ENCODE measurements around the gene TMPRSS2. TPM values are rescaled to one million over a fixed set of nuclear protein-coding genes. Genes with fewer than 3 reads are reported as not detected.
"Not testable (repeated sequence)": the region's sequence is repeated elsewhere in the genome, so short reads cannot be mapped to it uniquely, and the experiment has no call there.

Gene TMPRSS2
- total and polyA plus RNA-seq, 12 donors = under 0.01 to 0.61 (median 0.17) TPM; not detected in 7

DNA sequence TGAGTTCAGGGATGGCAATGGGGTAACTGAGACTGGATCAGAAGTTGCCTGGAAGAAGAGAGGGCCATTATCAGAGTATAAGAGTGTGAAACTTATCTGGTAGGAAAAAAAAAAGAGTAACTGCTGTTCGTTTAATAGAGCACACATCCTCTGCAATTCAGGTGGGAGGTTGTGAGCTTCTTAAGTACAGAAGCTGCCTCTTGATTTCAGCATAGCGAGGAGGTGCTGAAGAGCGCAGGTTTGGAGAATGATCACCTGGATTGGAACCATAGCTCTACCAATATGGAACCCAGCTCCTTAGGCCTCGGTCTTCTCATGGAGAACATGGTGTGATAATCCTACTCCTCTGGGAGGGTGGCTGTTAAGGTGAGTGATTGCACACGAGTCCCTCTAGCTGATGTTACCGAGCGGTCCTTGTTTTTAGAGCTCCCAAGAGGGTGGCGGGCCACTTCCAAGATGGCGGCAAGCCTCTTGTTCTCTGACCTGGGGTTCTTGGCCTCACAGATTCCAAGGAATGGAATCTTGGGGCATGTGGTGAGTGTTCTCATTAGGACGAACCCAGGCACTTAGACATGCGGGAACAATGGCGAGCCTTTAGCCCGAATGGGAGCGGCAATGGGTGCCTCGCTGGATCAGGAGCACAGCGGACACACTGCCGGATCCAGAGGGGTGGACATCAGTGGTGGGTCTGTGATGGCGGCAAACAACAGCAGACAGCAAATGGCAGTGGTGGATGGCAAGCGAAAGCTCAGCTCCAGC is 85.2 kb downstream of the TMPRSS2 start:
- WGBS, 4 donors = 93 to 97% (median 96%) methylated on average over 14 to 19 of the region's 19 CpGs
- TF ChIP-seq POLR2A (IDR thresholded peaks at IDR 0.05) = no peak
- TF ChIP-seq, protein P1, sequence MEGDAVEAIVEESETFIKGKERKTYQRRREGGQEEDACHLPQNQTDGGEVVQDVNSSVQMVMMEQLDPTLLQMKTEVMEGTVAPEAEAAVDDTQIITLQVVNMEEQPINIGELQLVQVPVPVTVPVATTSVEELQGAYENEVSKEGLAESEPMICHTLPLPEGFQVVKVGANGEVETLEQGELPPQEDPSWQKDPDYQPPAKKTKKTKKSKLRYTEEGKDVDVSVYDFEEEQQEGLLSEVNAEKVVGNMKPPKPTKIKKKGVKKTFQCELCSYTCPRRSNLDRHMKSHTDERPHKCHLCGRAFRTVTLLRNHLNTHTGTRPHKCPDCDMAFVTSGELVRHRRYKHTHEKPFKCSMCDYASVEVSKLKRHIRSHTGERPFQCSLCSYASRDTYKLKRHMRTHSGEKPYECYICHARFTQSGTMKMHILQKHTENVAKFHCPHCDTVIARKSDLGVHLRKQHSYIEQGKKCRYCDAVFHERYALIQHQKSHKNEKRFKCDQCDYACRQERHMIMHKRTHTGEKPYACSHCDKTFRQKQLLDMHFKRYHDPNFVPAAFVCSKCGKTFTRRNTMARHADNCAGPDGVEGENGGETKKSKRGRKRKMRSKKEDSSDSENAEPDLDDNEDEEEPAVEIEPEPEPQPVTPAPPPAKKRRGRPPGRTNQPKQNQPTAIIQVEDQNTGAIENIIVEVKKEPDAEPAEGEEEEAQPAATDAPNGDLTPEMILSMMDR (IDR thresholded peaks at IDR 0.05) = no peak
- no peak for DNase-seq
- Histone ChIP-seq H3K9me3 (replicated peaks in 1 of 3) (no peaks in the 10 kb centered on the region), H3K36me3 (replicated peaks in 1 of 2) (no peaks in the 10 kb centered on the region), H3K27me3 (no peaks in the 10 kb centered on the region), H3K4me3 (no peak overlapping the region), H3K27ac (no peak overlapping the region), H3K4me1 (replicated peaks in 1 of 2) (peaks cover 6 to 15% of the 10 kb centered on the region in 2 donors)
- intact Hi-C loops (cut with DNase I) = no loop called here

DNA sequence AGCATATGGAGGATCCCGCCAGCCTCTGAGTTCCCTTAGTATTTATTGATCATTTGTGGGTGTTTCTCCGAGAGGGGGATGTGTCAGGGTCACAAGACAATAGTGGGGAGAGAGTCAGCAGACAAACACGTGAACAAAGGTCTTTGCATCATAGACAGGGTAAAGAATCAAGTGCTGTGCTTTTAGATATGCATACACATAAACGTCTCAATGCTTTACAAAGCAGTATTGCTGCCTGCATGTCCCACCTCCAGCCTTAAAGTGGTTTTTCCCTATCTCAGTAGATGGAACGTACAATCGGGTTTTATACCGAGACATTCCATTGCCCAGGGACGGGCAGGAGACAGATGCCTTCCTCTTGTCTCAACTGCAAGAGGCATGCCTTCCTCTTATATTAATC is 87.0 kb downstream of the TMPRSS2 start:
- H3K9me3 ChIP-seq (replicated peaks in 1 of 3); H3K27me3 ChIP-seq; H3K4me1 ChIP-seq (replicated peaks in 1 of 2); DNase-seq; H3K36me3 ChIP-seq (replicated peaks in 1 of 2); intact Hi-C loops (cut with DNase I): not testable (repeated sequence)
- WGBS, 4 donors = 45 to 59% (median 56%) methylated on average over 6 to 8 of the region's 8 CpGs
- Histone ChIP-seq H3K4me3 (peak overlapping the region in 1 of 4 donors; percentile 68), H3K27ac (peak overlapping the region in 3 of 5 donors; percentile 62 to 89 (median 86))

DNA sequence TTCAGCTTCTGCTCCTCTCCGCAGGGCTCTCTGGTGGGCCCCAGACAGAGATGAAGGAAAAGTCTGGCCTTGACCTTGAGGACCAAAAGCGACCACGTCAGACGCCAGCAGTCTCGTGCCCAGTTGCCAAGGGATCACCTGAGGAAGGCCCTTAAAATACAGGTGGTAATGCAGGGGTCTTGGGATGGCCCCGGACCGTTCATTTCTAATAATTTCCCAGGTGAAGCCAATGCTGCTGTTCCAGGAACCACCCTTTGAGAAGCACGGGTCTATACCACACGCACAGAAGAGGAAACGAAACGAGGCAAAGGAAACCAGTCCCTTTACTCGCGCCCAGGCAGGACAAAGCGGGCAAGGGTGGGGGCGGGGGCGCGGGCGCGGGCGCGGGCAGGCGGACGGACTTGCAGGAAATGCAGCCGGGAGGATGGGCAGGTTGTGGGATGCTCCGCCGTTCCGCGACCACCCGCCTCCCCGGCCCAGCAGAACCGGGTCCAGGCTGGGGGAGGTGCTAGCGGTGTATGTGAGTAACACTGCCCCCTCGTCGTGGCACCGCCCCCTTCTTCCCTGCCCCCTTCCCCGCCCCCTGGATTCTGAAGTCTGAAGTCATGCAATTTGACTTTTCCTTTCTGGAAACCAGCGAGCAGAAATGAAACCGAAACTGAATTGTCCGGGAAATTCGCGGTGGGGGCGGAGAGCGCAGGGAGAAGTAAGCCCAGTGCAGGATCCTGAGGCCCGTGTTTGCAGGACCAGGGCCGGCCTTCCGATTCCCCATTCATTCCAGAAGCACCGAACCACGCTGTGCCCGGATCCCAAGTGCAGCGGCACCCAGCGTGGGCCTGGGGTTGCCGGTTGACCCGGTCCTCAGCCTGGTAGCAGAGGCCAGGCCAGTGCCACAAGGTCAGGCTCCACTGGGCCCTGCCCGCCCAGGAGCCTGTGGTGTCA is 87.8 kb downstream of the TMPRSS2 start:
- intact Hi-C loops (cut with DNase I) = no loop called here
- WGBS, 4 donors = 3 to 6% (median 4%) methylated on average over 28 to 54 of the region's 54 CpGs
- no peaks in the 10 kb centered on the region for H3K36me3 ChIP-seq (replicated peaks in 1 of 2)

DNA sequence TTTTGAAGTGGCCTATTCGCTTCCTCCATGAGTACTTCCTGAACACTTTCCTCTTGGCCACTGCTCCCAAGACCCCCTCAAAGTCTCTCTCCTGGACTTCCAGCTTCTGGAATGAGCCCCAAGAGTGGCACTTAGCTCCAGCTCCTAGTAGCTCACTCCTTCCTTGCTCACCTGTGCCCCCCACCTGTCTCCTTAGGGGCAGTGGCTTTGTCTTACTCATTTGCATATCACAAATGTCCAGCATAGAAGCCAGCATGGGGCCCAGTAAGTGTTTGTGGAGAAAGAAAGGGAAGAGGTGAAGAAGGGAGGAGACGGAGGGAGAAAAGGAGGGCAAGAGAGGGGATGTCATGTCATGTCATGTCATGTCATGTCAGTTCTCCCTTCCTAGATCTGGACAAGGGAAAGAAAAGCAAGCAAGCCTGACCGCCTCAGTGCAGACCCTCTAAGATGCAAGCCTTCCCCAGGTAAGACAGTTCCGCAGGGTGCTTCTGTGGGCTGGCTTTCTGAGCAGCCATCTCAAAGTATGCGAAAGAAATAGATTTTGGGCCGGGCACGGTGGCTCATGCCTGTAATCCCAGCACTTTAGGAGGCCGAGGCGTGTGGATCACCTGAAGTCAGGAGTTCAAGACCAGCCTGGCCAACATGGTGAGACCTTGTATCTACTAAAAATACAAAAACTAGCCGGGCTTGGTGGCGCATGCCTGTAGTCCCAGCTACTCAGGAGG is 88.8 kb downstream of the TMPRSS2 start:
- H3K36me3 ChIP-seq (replicated peaks in 1 of 2) = no peaks in the 10 kb centered on the region
- intact Hi-C loops (cut with DNase I) = no loop called here
- H3K27me3 ChIP-seq = no peaks in the 10 kb centered on the region
- no peak overlapping the region for H3K4me3 ChIP-seq
- TF ChIP-seq POLR2A (IDR thresholded peaks at IDR 0.05) = no peak
- TF ChIP-seq, protein P1 (IDR thresholded peaks at IDR 0.05) = no peak
- H3K9me3 ChIP-seq (replicated peaks in 1 of 3) = no peaks in the 10 kb centered on the region
- WGBS, 4 donors = 91 to 96% (median 93%) methylated on average over 11 of the region's 11 CpGs
- peak overlapping the region in 2 of 5 donors; percentile 62 to 89 for H3K27ac ChIP-seq
- H3K4me1 ChIP-seq (replicated peaks in 1 of 2) = peaks cover 0 to 6% of the 10 kb centered on the region in 2 donors
- DNase-seq = peak in 1 of 7 donors; percentile 13

More for the DNA sequence above, 87.8 kb downstream of the TMPRSS2 start:
- Histone ChIP-seq H3K27ac (peak overlapping the region; percentile 55 to 89 (median 62)), H3K9me3 (replicated peaks in 1 of 3) (no peaks in the 10 kb centered on the region), H3K4me3 (peak overlapping the region in 3 of 4 donors; percentile 21 to 68 (median 28)), H3K4me1 (replicated peaks in 1 of 2) (peaks cover 0 to 6% of the 10 kb centered on the region in 2 donors), H3K27me3 (no peaks in the 10 kb centered on the region)
- TF ChIP-seq POLR2A (IDR thresholded peaks at IDR 0.05) = peak in 1 of 2 donors; percentile 28
- TF ChIP-seq, protein P1 (IDR thresholded peaks at IDR 0.05) = peak in 1 of 6 experiments; percentile 12
- peak; percentile 79 to 93 (median 85) for DNase-seq

All from adrenal gland (tissue), 12 donors.